HEK293 (cell line): Measurements from ENCODE around the gene PPP1R14C.

Source experiments
- ATF2 ChIP-seq: fragments of 450-650 bp; formaldehyde crosslinking; IDR thresholded peaks from 2 replicates; pipeline ENCODE4 v1.5.1; 2016; ENCODE audit warnings: missing biosample characterization, missing genetic modification characterization, low read depth
- CTCF ChIP-seq: fragments of 450-650 bp; formaldehyde crosslinking; IDR thresholded peaks from 2 replicates; pipeline ENCODE4 v1.5.1; 2016; ENCODE audit warnings: missing biosample characterization, missing genetic modification characterization
- EGR2 ChIP-seq: fragments of 450-650 bp; formaldehyde crosslinking; IDR thresholded peaks from 2 replicates; pipeline ENCODE4 v1.5.1; 2016; ENCODE audit warnings: low read depth, missing biosample characterization, missing genetic modification characterization
- IKZF3 ChIP-seq: fragments of 450-650 bp; IDR thresholded peaks from 2 replicates; pipeline ENCODE4 v1.5.0; 2018; ENCODE audit warnings: missing biosample characterization, mild to moderate bottlenecking, missing genetic modification characterization, moderate library complexity
- KLF1 ChIP-seq: fragments of 450-650 bp; formaldehyde crosslinking; IDR thresholded peaks from 2 replicates; pipeline ENCODE4 v1.5.1; 2016; ENCODE audit warnings: missing biosample characterization, missing genetic modification characterization
- KLF16 ChIP-seq: fragments of 450-650 bp; formaldehyde crosslinking; IDR thresholded peaks from 2 replicates; pipeline ENCODE4 v1.5.1; 2017; ENCODE audit warnings: missing biosample characterization, missing genetic modification characterization
- KLF8 ChIP-seq: fragments of 450-650 bp; formaldehyde crosslinking; IDR thresholded peaks from 2 replicates; pipeline ENCODE4 v1.5.1; 2016; ENCODE audit warnings: missing biosample characterization, missing genetic modification characterization
- MEIS1 ChIP-seq: sonication (generic); formaldehyde crosslinking; IDR thresholded peaks from 2 replicates; pipeline ENCODE4 v1.8.1; 2022; ENCODE audit warnings: missing genetic modification reagents, mild to moderate bottlenecking, borderline replicate concordance
- MZF1 ChIP-seq: fragments of 450-650 bp; formaldehyde crosslinking; IDR thresholded peaks from 2 replicates; pipeline ENCODE4 v1.5.1; 2017; ENCODE audit warnings: missing biosample characterization, missing genetic modification characterization, borderline replicate concordance
- PRDM6 ChIP-seq: fragments of 450-650 bp; formaldehyde crosslinking; IDR thresholded peaks from 2 replicates; pipeline ENCODE4 v1.5.1; 2017; ENCODE audit warnings: missing biosample characterization, missing genetic modification characterization
- SALL2 ChIP-seq: fragments of 450-650 bp; formaldehyde crosslinking; IDR thresholded peaks from 2 replicates; pipeline ENCODE4 v1.5.0; 2017; ENCODE audit warnings: missing biosample characterization, mild to moderate bottlenecking, missing genetic modification characterization, borderline replicate concordance
- TRIM28 ChIP-seq: IDR thresholded peaks from 2 replicates; pipeline ENCODE4 v1.6.1; 2011; ENCODE audit warnings: low read length, control low read depth, borderline replicate concordance
- ZBTB6 ChIP-seq: fragments of 450-650 bp; formaldehyde crosslinking; IDR thresholded peaks from 2 replicates; pipeline ENCODE4 v1.5.1; 2017; ENCODE audit warnings: missing biosample characterization, missing genetic modification characterization
- ZFP41 ChIP-seq: fragments of 450-650 bp; formaldehyde crosslinking; IDR thresholded peaks from 2 replicates; pipeline ENCODE4 v1.5.1; 2016; ENCODE audit warnings: missing biosample characterization, missing genetic modification characterization, borderline replicate concordance
- ZFP69B ChIP-seq: fragments of 450-650 bp; formaldehyde crosslinking; IDR thresholded peaks from 2 replicates; pipeline ENCODE4 v1.5.1; 2016; ENCODE audit warnings: missing biosample characterization, missing genetic modification characterization
- ZNF10 ChIP-seq: fragments of 450-650 bp; formaldehyde crosslinking; IDR thresholded peaks from 2 replicates; pipeline ENCODE4 v1.5.1; 2017; ENCODE audit warnings: missing biosample characterization, missing genetic modification characterization
- ZNF132 ChIP-seq: fragments of 450-650 bp; formaldehyde crosslinking; IDR thresholded peaks from 2 replicates; pipeline ENCODE4 v1.5.1; 2017; ENCODE audit warnings: missing biosample characterization, missing genetic modification characterization, borderline replicate concordance
- ZNF16 ChIP-seq: fragments of 450-650 bp; formaldehyde crosslinking; IDR thresholded peaks from 2 replicates; pipeline ENCODE4 v1.5.1; 2016; ENCODE audit warnings: low read depth, missing biosample characterization, missing genetic modification characterization
- ZNF175 ChIP-seq: fragments of 450-650 bp; formaldehyde crosslinking; IDR thresholded peaks from 2 replicates; pipeline ENCODE4 v1.5.1; 2016; ENCODE audit warnings: missing biosample characterization, missing genetic modification characterization
- ZNF211 ChIP-seq: fragments of 450-650 bp; formaldehyde crosslinking; IDR thresholded peaks from 2 replicates; pipeline ENCODE4 v1.5.1; 2016; ENCODE audit warnings: low read depth, missing biosample characterization, missing genetic modification characterization
- ZNF223 ChIP-seq: fragments of 450-650 bp; formaldehyde crosslinking; IDR thresholded peaks from 2 replicates; pipeline ENCODE4 v1.5.1; 2016; ENCODE audit warnings: missing biosample characterization, missing genetic modification characterization
- ZNF24 ChIP-seq: fragments of 450-650 bp; formaldehyde crosslinking; IDR thresholded peaks from 2 replicates; pipeline ENCODE4 v1.5.1; 2016; ENCODE audit warnings: missing biosample characterization, missing genetic modification characterization
- ZNF354C ChIP-seq: fragments of 450-650 bp; formaldehyde crosslinking; IDR thresholded peaks from 2 replicates; pipeline ENCODE4 v1.5.1; 2016; ENCODE audit warnings: missing biosample characterization, missing genetic modification characterization, low read depth, borderline replicate concordance
- ZNF449 ChIP-seq: fragments of 450-650 bp; formaldehyde crosslinking; IDR thresholded peaks from 2 replicates; pipeline ENCODE4 v1.5.1; 2017; ENCODE audit warnings: missing biosample characterization, mild to moderate bottlenecking, missing genetic modification characterization, moderate library complexity
- ZNF510 ChIP-seq: fragments of 450-650 bp; formaldehyde crosslinking; IDR thresholded peaks from 2 replicates; pipeline ENCODE4 v1.5.1; 2018; ENCODE audit warnings: mild to moderate bottlenecking, missing genetic modification characterization, missing biosample characterization; ENCODE audit not compliant: insufficient replicate concordance
- ZNF521 ChIP-seq: fragments of 450-650 bp; formaldehyde crosslinking; IDR thresholded peaks from 2 replicates; pipeline ENCODE4 v1.5.1; 2017; ENCODE audit warnings: missing biosample characterization, mild to moderate bottlenecking, missing genetic modification characterization
- ZNF548 ChIP-seq: fragments of 450-650 bp; formaldehyde crosslinking; IDR thresholded peaks from 2 replicates; pipeline ENCODE4 v1.5.1; 2016; ENCODE audit warnings: missing biosample characterization, missing genetic modification characterization
- ZNF580 ChIP-seq: fragments of 450-650 bp; formaldehyde crosslinking; IDR thresholded peaks from 2 replicates; pipeline ENCODE4 v1.5.1; 2016; ENCODE audit warnings: missing biosample characterization, missing genetic modification characterization
- ZNF585B ChIP-seq: fragments of 450-650 bp; formaldehyde crosslinking; IDR thresholded peaks from 2 replicates; pipeline ENCODE4 v1.5.1; 2016; ENCODE audit warnings: missing biosample characterization, missing genetic modification characterization
- ZNF626 ChIP-seq: fragments of 450-650 bp; sonication (Bioruptor Pico); formaldehyde crosslinking; IDR thresholded peaks from 2 replicates; pipeline ENCODE4 v1.5.1; 2018; ENCODE audit warnings: missing biosample characterization, missing genetic modification characterization, inconsistent platforms
- ZNF639 ChIP-seq: fragments of 450-650 bp; formaldehyde crosslinking; IDR thresholded peaks from 2 replicates; pipeline ENCODE4 v1.5.1; 2016; ENCODE audit warnings: missing biosample characterization, missing genetic modification characterization
- ZNF792 ChIP-seq: fragments of 450-650 bp; formaldehyde crosslinking; IDR thresholded peaks from 2 replicates; pipeline ENCODE4 v1.5.1; 2016; ENCODE audit warnings: missing biosample characterization, missing genetic modification characterization
- ZSCAN23 ChIP-seq: fragments of 450-650 bp; formaldehyde crosslinking; IDR thresholded peaks from 2 replicates; pipeline ENCODE4 v1.5.1; 2016; ENCODE audit warnings: missing biosample characterization, missing genetic modification characterization

The PPP1R14C gene

GRCh38 chr6:150269857-150270223 lies 127.0 kb downstream of the PPP1R14C start (continued):
- TF ChIP-seq CTCF (tag by site-specific recombination) (no peak), PRDM6 (tag by site-specific recombination) (no peak), ZSCAN23 (tag by site-specific recombination) (no peak), MZF1 (tag by site-specific recombination) (no peak), ZNF510 (no peak), ZNF354C (no peak), ZNF626 (tag by site-specific recombination) (no peak), ZNF580 (no peak), IKZF3 (tag by site-specific recombination) (no peak), ZNF548 (tag by site-specific recombination) (no peak), ZNF521 (tag by site-specific recombination) (no peak), ZNF24 (tag by site-specific recombination) (peak; percentile 72; the same call in 1 of the 2 replicates), ZNF223 (no peak), ZNF211 (tag by site-specific recombination) (no peak), ZNF449 (tag by site-specific recombination) (no peak), ATF2 (no peak), KLF8 (0 out of 2 replicates have a peak, but pooled peaks have one; percentile 38), ZNF639 (tag by site-specific recombination) (peak; percentile 49; the same call in 1 of the 2 replicates), ZNF10 (tag by site-specific recombination) (peak; percentile 7; the same call in 1 of the 2 replicates), ZFP41 (no peak), KLF1 (tag by site-specific recombination) (peak; percentile 63), SALL2 (tag by site-specific recombination) (no peak; the same call in 1 of the 2 replicates), ZNF132 (tag by site-specific recombination) (no peak), MEIS1 (CRISPR knock-in tag) (no peak), ZNF175 (tag by site-specific recombination) (no peak), KLF16 (tag by site-specific recombination) (peak; percentile 78), ZBTB6 (tag by site-specific recombination) (no peak; the same call in 1 of the 2 replicates), ZFP69B (no peak), ZNF16 (no peak), ZNF585B (tag by site-specific recombination) (no peak), ZNF792 (tag by site-specific recombination) (no peak), EGR2 (tag by site-specific recombination) (peak; percentile 99), TRIM28 (no peak)
